NCI-H2107 treated with DMSO at 0.1 percent for 48 hours (cell line): ENCODE data around the gene TRAPPC3.

Experiments
- DNase-seq: peaks from one replicate; lab custom pipeline; 2025; ENCODE audit not compliant: unreplicated experiment; lab: John Stamatoyannopoulos, UW

The TRAPPC3 gene

DNA sequence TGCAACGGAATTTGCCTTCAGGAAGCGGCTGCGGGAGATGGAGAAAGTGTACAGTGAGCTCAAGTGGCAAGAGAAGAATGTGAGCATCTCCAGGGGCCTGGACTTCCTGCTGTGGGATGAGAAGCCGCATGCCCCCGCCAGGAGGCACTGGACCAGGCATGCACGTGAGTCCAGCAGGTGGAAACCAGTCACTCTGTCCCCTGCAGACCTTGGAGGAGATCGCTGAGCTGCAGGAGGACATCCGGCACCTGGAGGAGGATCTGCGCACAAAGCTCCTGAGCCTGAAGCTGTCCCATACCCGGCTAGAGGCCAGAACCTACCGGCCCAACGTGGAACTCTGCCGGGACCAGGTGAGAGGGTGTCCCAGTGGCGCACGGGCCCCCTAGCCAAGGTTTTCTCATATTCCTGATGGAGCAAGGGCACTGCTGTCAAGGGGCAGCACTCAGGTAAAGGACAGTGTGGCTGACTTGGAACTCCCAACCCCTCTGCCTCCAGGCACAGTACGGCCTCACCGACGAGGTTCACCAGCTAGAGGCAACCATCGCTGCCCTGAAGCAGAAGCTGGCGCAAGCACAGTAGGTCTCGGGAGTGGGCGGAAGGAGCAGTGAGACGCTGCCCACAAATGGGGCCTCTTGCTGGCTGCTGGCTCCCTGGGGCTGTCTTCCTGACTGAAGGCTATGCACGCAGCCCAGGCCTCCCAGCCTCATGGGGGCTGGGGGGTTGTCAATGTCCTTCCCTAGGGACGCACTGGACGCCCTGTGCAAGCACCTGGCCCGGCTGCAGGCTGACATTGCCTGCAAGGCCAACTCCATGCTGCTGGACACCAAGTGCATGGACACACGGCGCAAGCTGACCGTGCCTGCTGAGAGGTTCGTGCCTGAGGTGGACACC, 61.8 kb downstream of the TRAPPC3 start:
- DNase-seq: no peak
